HUES64 (cell line): Measurements from ENCODE around the gene TRIL.

ENCODE experiments used
- H3K27ac ChIP-seq: 2 replicates; pipeline ENCODE4 v1.7.0; 2013; ENCODE audit warnings: low read depth, low read length, inconsistent platforms
- H3K27me3 ChIP-seq: 2 replicates; pipeline ENCODE4 v1.6.1; 2013; ENCODE audit warnings: mild to moderate bottlenecking, low read length; ENCODE audit not compliant: insufficient read depth
- H3K36me3 ChIP-seq: 2 replicates; pipeline ENCODE4 v1.6.1; 2013; ENCODE audit warnings: mild to moderate bottlenecking, low read length; ENCODE audit not compliant: insufficient read depth
- H3K4me1 ChIP-seq: 2 replicates; pipeline ENCODE4 v1.6.1; 2013; ENCODE audit warnings: mild to moderate bottlenecking, low read length, moderate library complexity; ENCODE audit not compliant: insufficient read depth
- H3K4me3 ChIP-seq: 2 replicates; pipeline ENCODE4 v1.5.1; 2013; ENCODE audit warnings: mild to moderate bottlenecking, low read length, moderate library complexity
- H3K9ac ChIP-seq: 2 replicates; pipeline ENCODE4 v1.6.1; 2013; ENCODE audit warnings: mild to moderate bottlenecking, low read depth, low read length
- H3K9me3 ChIP-seq: 2 replicates; pipeline ENCODE4 v1.6.1; 2013; ENCODE audit warnings: low read depth, low read length; ENCODE audit not compliant: insufficient read depth
- WGBS: fragments of 150-250, 120-280 bp; methylation state at CpG from one replicate; pipeline ENCODE4 v1.1.7; 2013; ENCODE audit warnings: missing lambda C conversion rate; 5-methylcytosine and 5-hydroxymethylcytosine counted together

The TRIL gene

GRCh38 chr7:28957751-28958234 is 337 bp downstream of the TRIL start:
- Histone ChIP-seq H3K9ac (peak overlapping the region; percentile 57; the same call in 1 of the 2 replicates), H3K9me3 (no peaks in the 10 kb centered on the region), H3K27ac (no peak overlapping the region), H3K27me3 (peaks cover 59% of the 10 kb centered on the region), H3K4me3 (peak overlapping the region; percentile 65), H3K4me1 (peaks cover 31% of the 10 kb centered on the region), H3K36me3 (no peaks in the 10 kb centered on the region)
- 2% methylated on average over 47 of the region's 47 CpGs for WGBS

- Histone ChIP-seq H3K27ac (no peak overlapping the region), H3K9ac (peak overlapping the region; percentile 57; the same call in 1 of the 2 replicates)
These were observed 923 bp downstream of the TRIL start for GRCh38 chr7:28957064-28957750.

GRCh38 chr7:28956608-28957063 is 1.5 kb downstream of the TRIL start:
- WGBS, result under 1% methylated on average over 39 of the region's 39 CpGs
- H3K27me3 ChIP-seq, result peaks cover 59% of the 10 kb centered on the region

More at GRCh38 chr7:28957064-28957750, 923 bp downstream of the TRIL start:
- H3K36me3 ChIP-seq, result no peaks in the 10 kb centered on the region
- H3K27me3 ChIP-seq, result peaks cover 59% of the 10 kb centered on the region
- WGBS, result 4% methylated on average over 59 of the region's 59 CpGs
- H3K4me3 ChIP-seq, result peak overlapping the region; percentile 65
- H3K4me1 ChIP-seq, result peaks cover 25% of the 10 kb centered on the region
- no peaks in the 10 kb centered on the region for H3K9me3 ChIP-seq

GRCh38 chr7:28955718-28956607 is 2.2 kb downstream of the TRIL start:
- 36% methylated on average over 104 of the region's 104 CpGs for WGBS
- H3K27me3 ChIP-seq, result peaks cover 59% of the 10 kb centered on the region
- no peaks in the 10 kb centered on the region for H3K9me3 ChIP-seq
- peak overlapping the region; percentile 65 for H3K4me3 ChIP-seq
- H3K36me3 ChIP-seq, result no peaks in the 10 kb centered on the region
- H3K27ac ChIP-seq, result no peak overlapping the region
- H3K4me1 ChIP-seq, result peaks cover 19% of the 10 kb centered on the region
- H3K9ac ChIP-seq, result peak overlapping the region; percentile 44; the same call in 1 of the 2 replicates

More at GRCh38 chr7:28956608-28957063, 1.5 kb downstream of the TRIL start:
- Histone ChIP-seq H3K4me3 (peak overlapping the region; percentile 65), H3K27ac (no peak overlapping the region), H3K9ac (peak overlapping the region; percentile 44; the same call in 1 of the 2 replicates), H3K9me3 (no peaks in the 10 kb centered on the region), H3K36me3 (no peaks in the 10 kb centered on the region), H3K4me1 (peaks cover 21% of the 10 kb centered on the region)

GRCh38 chr7:28955356-28955717 is 2.8 kb downstream of the TRIL start:
- Histone ChIP-seq H3K9ac (no peak overlapping the region), H3K27me3 (peaks cover 55% of the 10 kb centered on the region)
- 95% methylated on average over 22 of the region's 22 CpGs for WGBS

GRCh38 chr7:28954946-28955345 is 3.2 kb downstream of the TRIL start:
- no peak overlapping the region for H3K27ac ChIP-seq
- no peaks in the 10 kb centered on the region for H3K36me3 ChIP-seq
- peaks cover 19% of the 10 kb centered on the region for H3K4me1 ChIP-seq
- H3K27me3 ChIP-seq, result peaks cover 52% of the 10 kb centered on the region
- WGBS, result 87% methylated on average over 5 of the region's 5 CpGs
- H3K4me3 ChIP-seq, result no peak overlapping the region
- H3K9ac ChIP-seq, result no peak overlapping the region
- no peaks in the 10 kb centered on the region for H3K9me3 ChIP-seq

More at GRCh38 chr7:28955356-28955717, 2.8 kb downstream of the TRIL start:
- Histone ChIP-seq H3K4me3 (peak overlapping the region; percentile 65; the same call in 1 of the 2 replicates), H3K9me3 (no peaks in the 10 kb centered on the region), H3K4me1 (peaks cover 19% of the 10 kb centered on the region), H3K27ac (no peak overlapping the region), H3K36me3 (no peaks in the 10 kb centered on the region)

- Histone ChIP-seq H3K27ac (no peak overlapping the region), H3K9me3 (no peaks in the 10 kb centered on the region), H3K4me1 (peaks cover 19% of the 10 kb centered on the region)
These were observed 3.7 kb downstream of the TRIL start for GRCh38 chr7:28954471-28954870.

GRCh38 chr7:28953633-28954032 is 4.5 kb downstream of the TRIL start:
- Histone ChIP-seq H3K36me3 (no peaks in the 10 kb centered on the region), H3K4me1 (peaks cover 12% of the 10 kb centered on the region; the same call in 1 of the 2 replicates), H3K4me3 (no peak overlapping the region), H3K27me3 (peaks cover 38% of the 10 kb centered on the region), H3K9ac (no peak overlapping the region), H3K27ac (no peak overlapping the region), H3K9me3 (no peaks in the 10 kb centered on the region)
- 83% methylated on average over 4 of the region's 4 CpGs for WGBS

More at GRCh38 chr7:28954471-28954870, 3.7 kb downstream of the TRIL start:
- Histone ChIP-seq H3K36me3 (no peaks in the 10 kb centered on the region), H3K27me3 (peaks cover 47% of the 10 kb centered on the region), H3K4me3 (no peak overlapping the region), H3K9ac (no peak overlapping the region)

GRCh38 chr7:28942168-28942567 is 16.0 kb downstream of the TRIL start:
- no peaks in the 10 kb centered on the region for H3K27me3 ChIP-seq
- 85% methylated on average over 3 of the region's 3 CpGs for WGBS
- H3K4me1 ChIP-seq, result no peaks in the 10 kb centered on the region
- H3K36me3 ChIP-seq, result no peaks in the 10 kb centered on the region
- no peak overlapping the region for H3K9ac ChIP-seq
- H3K4me3 ChIP-seq, result no peak overlapping the region
- no peak overlapping the region for H3K27ac ChIP-seq
- no peaks in the 10 kb centered on the region for H3K9me3 ChIP-seq

GRCh38 chr7:28941633-28942032 is 16.5 kb downstream of the TRIL start:
- Histone ChIP-seq H3K4me1 (no peaks in the 10 kb centered on the region), H3K9ac (no peak overlapping the region), H3K4me3 (no peak overlapping the region), H3K27ac (no peak overlapping the region), H3K36me3 (no peaks in the 10 kb centered on the region), H3K9me3 (no peaks in the 10 kb centered on the region), H3K27me3 (no peaks in the 10 kb centered on the region)
- WGBS, result 94% methylated on average over 5 of the region's 5 CpGs
